BE2C (cell line): ENCODE measurements around the gene OSBPL5.
A peak's percentile ranks its signal among the peaks of the same experiment; 100 is the strongest.
"Not testable (repeated sequence)": the region's sequence is repeated elsewhere in the genome, so short reads cannot be mapped to it uniquely, and the experiment has no call there.

ENCODE experiments used
- DNase-seq: peaks from one replicate; pipeline ENCODE4 v3.0.0-alpha.2; 2020
- H3K27me3 ChIP-seq: fragments of 250-450 bp; sonication (Bioruptor Pico); 2 replicates; pipeline ENCODE4 v1.5.1; 2020; ENCODE audit warnings: mild to moderate bottlenecking
- H3K36me3 ChIP-seq: fragments of 250-450 bp; sonication (Bioruptor Pico); 2 replicates; pipeline ENCODE4 v1.5.1; 2020; ENCODE audit warnings: mild to moderate bottlenecking
- H3K4me1 ChIP-seq: fragments of 250-450 bp; sonication (Bioruptor Pico); 2 replicates; pipeline ENCODE4 v1.5.1; 2020
- H3K4me3 ChIP-seq: 2 replicates; pipeline ENCODE4 v1.5.1; 2011; ENCODE audit warnings: low read depth, low read length
- H3K9me3 ChIP-seq: fragments of 250-450 bp; sonication (Bioruptor Pico); 2 replicates; pipeline ENCODE4 v1.5.1; 2020
- CTCF ChIP-seq: IDR thresholded peaks from 2 replicates; pipeline ENCODE4 v1.5.1; 2012; ENCODE audit warnings: mild to moderate bottlenecking, low read depth, low read length

Gene OSBPL5

GRCh38 chr11:3119141-3119821 is 45.8 kb downstream of the OSBPL5 start:
- H3K4me1 ChIP-seq: no peaks in the 10 kb centered on the region
- H3K4me3 ChIP-seq: no peak overlapping the region
- H3K27me3 ChIP-seq: no peaks in the 10 kb centered on the region
- no peak for DNase-seq
- no peaks in the 10 kb centered on the region for H3K9me3 ChIP-seq
- TF ChIP-seq CTCF: no peak
- no peaks in the 10 kb centered on the region for H3K36me3 ChIP-seq

DNA sequence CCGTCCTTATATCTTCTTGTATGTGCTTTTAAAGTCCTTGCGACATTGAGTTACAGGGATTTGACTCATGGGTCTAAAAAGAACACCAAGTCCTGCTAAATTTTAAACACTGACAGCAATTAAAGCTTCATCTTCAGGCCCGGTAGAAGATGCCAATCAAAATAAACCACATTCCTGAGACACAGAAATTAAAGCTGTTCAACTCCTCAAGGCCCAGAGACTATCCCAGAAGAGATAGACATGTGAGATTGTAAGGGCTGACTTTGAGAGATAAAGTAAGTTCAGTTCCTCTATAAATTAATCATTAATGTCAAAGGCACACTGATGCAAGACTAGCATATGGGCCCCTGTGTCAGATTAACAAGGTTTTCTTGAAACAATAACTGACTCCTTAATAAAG is 49.8 kb downstream of the OSBPL5 start:
- no peaks in the 10 kb centered on the region for H3K27me3 ChIP-seq
- H3K4me1 ChIP-seq: no peaks in the 10 kb centered on the region
- no peaks in the 10 kb centered on the region for H3K36me3 ChIP-seq
- no peak for TF ChIP-seq CTCF
- no peak for DNase-seq
- no peaks in the 10 kb centered on the region for H3K9me3 ChIP-seq
- no peak overlapping the region for H3K4me3 ChIP-seq

DNA sequence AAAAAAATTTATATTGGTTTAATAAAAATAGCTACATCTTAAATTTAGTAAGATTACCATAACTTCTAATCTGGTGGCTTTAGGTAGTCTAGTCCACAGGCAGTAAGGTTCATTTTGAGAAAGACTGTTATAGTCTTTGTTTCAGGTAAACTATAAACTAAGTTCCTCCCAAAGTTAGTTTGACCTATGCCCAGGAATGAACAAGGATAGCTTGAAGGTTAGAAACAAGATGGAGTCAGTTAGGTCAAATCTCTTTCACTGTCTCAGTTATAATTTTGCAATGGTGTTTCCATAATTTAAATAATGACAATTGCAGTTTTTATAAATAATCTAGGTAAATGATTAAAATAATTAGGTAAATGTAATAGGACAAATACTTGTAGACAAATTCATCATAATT is 51.4 kb downstream of the OSBPL5 start:
- H3K4me3 ChIP-seq, H3K27me3 ChIP-seq, H3K4me1 ChIP-seq, DNase-seq, H3K9me3 ChIP-seq, H3K36me3 ChIP-seq: not testable (repeated sequence)

DNA sequence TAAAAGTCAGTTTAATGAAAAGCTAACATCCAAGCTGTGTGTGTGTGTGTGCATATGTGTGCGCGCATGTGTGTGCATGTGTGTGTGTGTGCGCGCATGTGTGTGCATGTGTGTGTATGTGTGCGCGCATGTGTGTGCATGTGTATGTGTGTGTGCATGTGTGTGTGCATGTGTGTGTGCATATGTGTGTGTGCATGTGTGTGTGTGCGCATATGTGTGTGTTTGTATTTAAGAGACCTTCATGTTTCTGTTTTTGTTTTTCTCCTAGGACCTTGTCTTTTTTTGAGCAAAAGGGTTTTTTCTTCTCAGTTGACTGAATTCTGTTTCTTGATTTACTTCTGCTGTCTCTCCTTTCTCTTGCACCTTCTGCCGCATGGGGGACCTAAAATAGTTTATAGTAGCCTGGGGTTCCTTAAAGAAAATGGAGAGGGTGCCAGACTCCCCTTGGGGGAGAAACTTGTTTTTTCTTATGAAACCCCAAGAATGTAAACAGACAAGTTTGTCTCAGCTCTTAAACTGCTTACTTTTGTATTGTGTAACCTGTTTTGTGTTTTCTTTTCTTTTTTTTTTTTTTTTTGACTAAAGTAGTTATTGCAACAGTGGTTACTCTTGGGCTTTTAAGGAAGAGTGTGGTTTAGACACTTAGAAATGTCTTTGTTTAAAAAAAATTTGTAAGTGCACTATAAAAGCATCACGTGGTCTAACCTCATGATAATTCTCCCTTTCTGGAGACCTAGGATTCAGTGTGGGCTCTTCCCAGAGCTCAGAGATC is 53.0 kb downstream of the OSBPL5 start:
- no peaks in the 10 kb centered on the region for H3K36me3 ChIP-seq
- DNase-seq: no peak

GRCh38 chr11:3111466-3111865 is 53.6 kb downstream of the OSBPL5 start:
- no peak for TF ChIP-seq CTCF
- no peak overlapping the region for H3K4me3 ChIP-seq
- no peaks in the 10 kb centered on the region for H3K27me3 ChIP-seq
- no peaks in the 10 kb centered on the region for H3K36me3 ChIP-seq
- no peaks in the 10 kb centered on the region for H3K9me3 ChIP-seq
- DNase-seq: no peak
- H3K4me1 ChIP-seq: no peaks in the 10 kb centered on the region

More for the DNA sequence above, 53.0 kb downstream of the OSBPL5 start:
- Histone ChIP-seq H3K4me3 (no peak overlapping the region), H3K27me3 (no peaks in the 10 kb centered on the region), H3K9me3 (no peaks in the 10 kb centered on the region), H3K4me1 (no peaks in the 10 kb centered on the region)
- TF ChIP-seq CTCF: no peak

DNA sequence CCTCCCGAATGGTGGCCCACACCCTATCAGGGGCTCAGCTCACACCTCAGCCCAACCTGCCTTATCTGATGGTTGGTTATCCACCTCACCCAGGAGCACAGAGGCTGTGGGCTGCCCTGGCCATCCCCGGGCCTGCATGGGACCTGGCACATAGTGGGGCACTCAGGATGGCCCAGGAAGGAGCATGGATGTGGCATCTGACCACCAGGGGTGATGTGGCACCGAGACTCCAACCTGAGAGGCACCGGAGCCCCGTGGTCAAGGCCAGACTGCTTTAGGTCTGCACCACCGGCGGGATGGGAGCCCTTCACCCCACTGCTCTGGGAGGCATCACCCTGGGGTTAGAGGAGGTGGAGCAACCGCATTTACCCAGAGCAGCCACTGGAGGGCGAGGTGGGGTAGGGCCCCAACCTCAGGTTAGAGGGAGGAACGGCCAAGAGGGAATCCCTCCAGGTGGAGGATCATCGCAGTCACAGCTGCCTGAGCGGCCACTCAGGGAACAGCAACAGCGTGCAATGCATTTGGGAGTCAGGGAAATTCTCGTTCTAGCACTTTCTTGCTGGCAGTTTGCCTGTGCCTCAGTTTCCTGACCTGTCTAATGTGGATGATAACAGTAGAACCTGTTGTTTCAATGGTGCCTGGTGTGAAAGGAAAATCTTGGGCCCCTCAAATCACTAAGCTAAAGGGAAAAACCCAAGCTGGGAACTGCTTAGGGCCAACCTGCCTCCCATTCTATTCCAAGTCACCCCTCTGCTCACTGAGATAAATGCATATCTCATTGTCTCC is 55.0 kb downstream of the OSBPL5 start:
- TF ChIP-seq CTCF: peak; percentile 55
- H3K4me3 ChIP-seq: no peak overlapping the region
- H3K4me1 ChIP-seq: no peaks in the 10 kb centered on the region
- DNase-seq: peak; percentile 42
- H3K9me3 ChIP-seq: no peaks in the 10 kb centered on the region
- H3K27me3 ChIP-seq: no peaks in the 10 kb centered on the region
- H3K36me3 ChIP-seq: no peaks in the 10 kb centered on the region
